Testis (tissue), 3 donors: ENCODE data around the gene BRD2. TPM values are rescaled to one million over a fixed set of nuclear protein-coding genes. Genes with fewer than 3 reads are reported as not detected.

Experiments used
- DNase-seq: peaks from one replicate; pipeline ENCODE4 v3.0.0-alpha.2; 2019
- H3K27ac ChIP-seq, 2 donors: fragments of 200-600 bp; sonication (generic); one replicate each; pipeline ENCODE4 v1.5.1; 2019
- H3K27me3 ChIP-seq: fragments of 200-600 bp; sonication (generic); one replicate; pipeline ENCODE4 v1.5.1; 2019
- H3K36me3 ChIP-seq: fragments of 200-600 bp; sonication (generic); one replicate; pipeline ENCODE4 v1.5.1; 2017; ENCODE audit warnings: low read depth; ENCODE audit errors: missing control alignments
- H3K4me1 ChIP-seq: fragments of 200-600 bp; sonication (generic); one replicate; pipeline ENCODE4 v1.5.1; 2019
- H3K4me3 ChIP-seq, 2 donors: fragments of 200-600 bp; sonication (generic); one replicate each; pipeline ENCODE4 v1.5.1; 2017 to 2019
- H3K9me3 ChIP-seq: fragments of 200-600 bp; sonication (generic); one replicate; pipeline ENCODE4 v1.5.1; 2017
- POLR2A ChIP-seq: fragments of 450-650 bp; IDR thresholded peaks from one replicate; pipeline ENCODE4 v1.6.1; 2017; ENCODE audit warnings: antibody characterized with exemption, mild to moderate bottlenecking, moderate library complexity
- WGBS, 2 donors: methylation state at CpG; one replicate each; pipeline ENCODE4 v1.1.5; 2018; 5-methylcytosine and 5-hydroxymethylcytosine counted together
- intact Hi-C: fragments of 100-400 bp; cut with DNase I; formaldehyde crosslinking; loops from one replicate; pipeline ENCODE4 v1.15.1; 2023; ENCODE audit warnings: low total_unique reads
- polyA plus RNA-seq: library from polyadenylated mRNA; stranded (reverse); fragments of 350-450 nt; fragmentation: Illumina TruSeq; extraction: RNeasy Lipid Tissue Mini Kit (QIAGEN cat#74804); gene quantifications from one replicate; pipeline ENCODE4 v1.2.3, GENCODE V29; 2014; ENCODE audit warnings: low read depth, low replicate concordance; ENCODE audit not compliant: insufficient read depth
- total RNA-seq, 2 donors: library from RNA; depleted of rRNA; stranded (reverse); fragments of >200 nt; gene quantifications; one replicate each; pipeline ENCODE4 v1.2.3, GENCODE V29; 2016
- TF ChIP-seq, protein P1 (sequence below), 3 experiments: fragments of 450-650 bp in 2 of 3; fragments of 200-600 bp in 1 of 3; sonication (generic) in 1 of 3; IDR thresholded peaks; one replicate each; pipeline ENCODE4 v1.5.1; 2016 to 2019; ENCODE audit warnings: antibody characterized with exemption in 3 of 3, mild to moderate bottlenecking in 2 of 3, moderate library complexity in 1 of 3

The BRD2 gene
- total and polyA plus RNA-seq, 3 donors from 2014 or later: 299 to 334 (median 312) TPM

DNA sequence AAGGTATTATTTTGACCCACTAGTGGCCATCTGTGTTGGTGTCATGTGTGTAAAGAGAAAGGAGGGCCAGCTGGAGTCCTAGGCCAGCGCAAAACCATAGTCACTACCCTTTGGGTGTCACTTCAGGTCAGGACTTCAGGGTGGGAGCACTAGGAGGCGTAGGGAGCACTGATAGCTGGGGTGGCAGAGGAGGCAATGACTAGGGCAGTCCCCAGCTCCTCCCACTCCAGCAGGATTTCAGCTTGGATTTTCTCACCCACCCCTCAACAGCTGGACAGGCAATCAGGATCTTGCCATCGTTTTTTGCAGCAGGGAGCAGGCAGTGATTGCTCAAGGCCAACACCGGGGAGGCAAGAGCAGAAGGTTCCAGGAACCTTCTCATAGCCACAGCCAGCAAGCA, 45.2 kb downstream of the BRD2 start:
- WGBS, 2 donors: 26 to 42% methylated on average over 2 to 4 of the region's 4 CpGs
- no peak for TF ChIP-seq POLR2A
- TF ChIP-seq, protein P1, sequence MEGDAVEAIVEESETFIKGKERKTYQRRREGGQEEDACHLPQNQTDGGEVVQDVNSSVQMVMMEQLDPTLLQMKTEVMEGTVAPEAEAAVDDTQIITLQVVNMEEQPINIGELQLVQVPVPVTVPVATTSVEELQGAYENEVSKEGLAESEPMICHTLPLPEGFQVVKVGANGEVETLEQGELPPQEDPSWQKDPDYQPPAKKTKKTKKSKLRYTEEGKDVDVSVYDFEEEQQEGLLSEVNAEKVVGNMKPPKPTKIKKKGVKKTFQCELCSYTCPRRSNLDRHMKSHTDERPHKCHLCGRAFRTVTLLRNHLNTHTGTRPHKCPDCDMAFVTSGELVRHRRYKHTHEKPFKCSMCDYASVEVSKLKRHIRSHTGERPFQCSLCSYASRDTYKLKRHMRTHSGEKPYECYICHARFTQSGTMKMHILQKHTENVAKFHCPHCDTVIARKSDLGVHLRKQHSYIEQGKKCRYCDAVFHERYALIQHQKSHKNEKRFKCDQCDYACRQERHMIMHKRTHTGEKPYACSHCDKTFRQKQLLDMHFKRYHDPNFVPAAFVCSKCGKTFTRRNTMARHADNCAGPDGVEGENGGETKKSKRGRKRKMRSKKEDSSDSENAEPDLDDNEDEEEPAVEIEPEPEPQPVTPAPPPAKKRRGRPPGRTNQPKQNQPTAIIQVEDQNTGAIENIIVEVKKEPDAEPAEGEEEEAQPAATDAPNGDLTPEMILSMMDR (IDR thresholded peaks at IDR 0.05): no peak
- intact Hi-C loops: no loop called here
- Histone ChIP-seq H3K36me3 (no peaks in the 10 kb centered on the region), H3K27ac (no peak overlapping the region), H3K9me3 (no peaks in the 10 kb centered on the region), H3K4me1 (peaks cover 19% of the 10 kb centered on the region), H3K27me3 (no peaks in the 10 kb centered on the region), H3K4me3 (no peak overlapping the region)
- DNase-seq: no peak

DNA sequence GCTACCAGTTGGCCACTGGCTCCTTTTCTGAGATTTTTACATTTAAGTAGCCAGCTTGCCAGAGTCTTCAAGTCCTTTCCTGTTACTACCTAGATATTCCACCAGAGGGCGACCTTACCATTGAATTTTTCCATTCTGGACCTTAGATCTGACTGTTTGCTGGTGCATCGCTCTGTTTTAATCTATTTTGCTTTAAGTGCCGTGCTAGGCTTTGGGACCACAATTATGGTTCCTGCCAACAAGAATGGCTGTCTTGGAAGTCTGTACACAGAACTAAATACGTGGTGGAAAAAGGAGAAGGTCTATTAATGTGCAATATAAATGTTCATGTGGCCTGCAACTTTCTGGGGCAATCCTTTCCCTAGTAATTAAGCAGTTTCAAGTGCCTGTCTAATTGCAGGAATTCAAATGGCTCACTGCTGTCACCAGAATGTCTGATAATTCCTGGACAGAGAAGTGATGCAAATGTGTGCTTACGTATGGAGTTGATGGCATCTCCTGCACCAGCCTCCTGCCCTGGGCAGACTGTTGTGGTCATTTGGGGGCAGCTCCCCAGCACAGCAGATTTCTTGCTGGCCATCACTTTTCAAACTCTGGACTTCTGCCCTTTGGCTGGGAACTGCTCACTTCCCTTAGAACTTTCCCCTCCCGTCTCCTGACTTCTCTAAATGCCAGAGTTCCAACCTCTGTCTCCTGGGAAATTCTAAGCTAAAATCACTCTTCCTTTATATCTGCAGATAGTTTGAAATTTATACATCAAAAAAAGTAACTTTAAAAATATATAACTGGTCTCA, 46.6 kb downstream of the BRD2 start:
- no peaks in the 10 kb centered on the region for H3K27me3 ChIP-seq
- H3K9me3 ChIP-seq: no peaks in the 10 kb centered on the region
- peak; percentile 67 for DNase-seq
- no peak overlapping the region for H3K4me3 ChIP-seq
- no peaks in the 10 kb centered on the region for H3K36me3 ChIP-seq
- TF ChIP-seq POLR2A: no peak
- TF ChIP-seq, protein P1 (IDR thresholded peaks at IDR 0.05): peak; percentile 78 to 85 (median 79)
- 10 to 17% methylated on average over 6 of the region's 6 CpGs for WGBS, 2 donors
- intact Hi-C loops: no loop called here
- H3K4me1 ChIP-seq: peaks cover 24% of the 10 kb centered on the region
- H3K27ac ChIP-seq: peak overlapping the region in 1 of 2 donors; percentile 26

DNA sequence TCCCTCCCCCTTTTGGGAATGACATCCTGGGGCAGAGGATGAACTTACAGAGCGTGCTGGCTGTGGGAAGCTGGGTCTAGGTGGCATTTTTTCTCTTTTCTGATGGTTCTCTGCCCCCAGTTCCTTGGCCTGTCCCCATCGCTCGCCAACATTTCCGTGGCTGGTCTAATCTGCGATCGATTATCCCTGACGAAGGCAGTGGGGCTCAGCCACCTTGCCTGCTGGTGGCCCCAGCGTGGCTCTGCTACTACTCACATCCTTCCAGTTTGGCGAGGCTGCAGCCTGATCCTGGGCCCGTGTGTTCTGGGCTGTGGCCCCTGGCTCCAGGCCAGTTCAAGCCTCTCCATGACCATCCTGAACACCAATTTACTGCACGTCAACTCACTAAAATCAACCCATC, 47.4 kb downstream of the BRD2 start:
- peaks cover 24% of the 10 kb centered on the region for H3K4me1 ChIP-seq
- H3K27me3 ChIP-seq: no peaks in the 10 kb centered on the region
- peak overlapping the region in 1 of 2 donors; percentile 26 for H3K27ac ChIP-seq
- H3K9me3 ChIP-seq: no peaks in the 10 kb centered on the region
- no peaks in the 10 kb centered on the region for H3K36me3 ChIP-seq
- intact Hi-C loops: no loop called here
- TF ChIP-seq POLR2A: no peak
- TF ChIP-seq, protein P1 (IDR thresholded peaks at IDR 0.05): no peak
- 79 to 82% methylated on average over 11 of the region's 11 CpGs for WGBS, 2 donors
- DNase-seq: no peak
- no peak overlapping the region for H3K4me3 ChIP-seq

GRCh38 chr6:33017018-33017417, 48.6 kb downstream of the BRD2 start:
- H3K4me3 ChIP-seq: no peak overlapping the region
- H3K27ac ChIP-seq: no peak overlapping the region
- no peaks in the 10 kb centered on the region for H3K9me3 ChIP-seq
- no peak for DNase-seq
- H3K27me3 ChIP-seq: no peaks in the 10 kb centered on the region
- H3K36me3 ChIP-seq: no peaks in the 10 kb centered on the region
- H3K4me1 ChIP-seq: peaks cover 24% of the 10 kb centered on the region
- 67 to 88% methylated on average over 4 of the region's 4 CpGs for WGBS, 2 donors
- TF ChIP-seq, protein P1 (IDR thresholded peaks at IDR 0.05): no peak
- TF ChIP-seq POLR2A: no peak
- intact Hi-C loops: no loop called here
